Lung (tissue), 12 donors: Measurements from ENCODE around the gene SF3B2. TPM values are rescaled to one million over a fixed set of nuclear protein-coding genes. Genes with fewer than 3 reads are reported as not detected.
"Not testable (repeated sequence)": the region's sequence is repeated elsewhere in the genome, so short reads cannot be mapped to it uniquely, and the experiment has no call there.

Experiments used
- ATAC-seq: fragments of 200-7000 bp; cut with Tn5 transposase; one replicate; pipeline ENCODE4 v1.9.1; 2020; ENCODE audit warnings: moderate number of reproducible peaks; ENCODE audit not compliant: insufficient read depth, low FRiP score
- DNase-seq, 3 donors: peaks; one replicate each; pipeline ENCODE4 v3.0.0-alpha.2; 2013 to 2017
- H3K27ac ChIP-seq, 2 donors: one replicate each; pipeline ENCODE4 v1.5.1; 2013; ENCODE audit warnings: mild to moderate bottlenecking in 2 of 2, moderate library complexity in 2 of 2, control low read depth in 1 of 2, inconsistent platforms in 1 of 2, low read depth in 1 of 2, low read length in 1 of 2
- H3K27me3 ChIP-seq, 3 donors: one replicate each; pipeline ENCODE4 v1.5.1; 2013; ENCODE audit warnings: low read length in 2 of 3; ENCODE audit not compliant: control insufficient read depth in 3 of 3, insufficient read depth in 3 of 3
- H3K36me3 ChIP-seq, 4 donors: one replicate each; pipeline ENCODE4 v1.5.1; 2013; ENCODE audit warnings: low read length in 4 of 4, mild to moderate bottlenecking in 1 of 4, moderate library complexity in 1 of 4; ENCODE audit not compliant: control insufficient read depth in 4 of 4, insufficient read depth in 4 of 4
- H3K4me1 ChIP-seq, 5 donors: one replicate each; pipeline ENCODE4 v1.5.1; 2013; ENCODE audit warnings: low read length in 5 of 5, mild to moderate bottlenecking in 2 of 5, moderate library complexity in 1 of 5; ENCODE audit not compliant: control insufficient read depth in 5 of 5, insufficient read depth in 5 of 5
- H3K4me3 ChIP-seq: one replicate; pipeline ENCODE4 v1.5.1; 2013; ENCODE audit warnings: mild to moderate bottlenecking, control low read depth, moderate library complexity
- H3K9ac ChIP-seq, 2 donors: one replicate each; pipeline ENCODE4 v1.5.1; 2013; ENCODE audit warnings: low read length in 2 of 2, control low read depth in 1 of 2; ENCODE audit not compliant: insufficient read depth in 1 of 2
- H3K9me3 ChIP-seq, 4 donors: one replicate each; pipeline ENCODE4 v1.5.1; 2013; ENCODE audit warnings: low read length in 3 of 4, mild to moderate bottlenecking in 1 of 4, moderate library complexity in 1 of 4; ENCODE audit not compliant: control insufficient read depth in 4 of 4, insufficient read depth in 3 of 4
- WGBS, 2 donors: extraction: QIAGEN DNeasy Blood & Tissue Kit; methylation state at CpG; one replicate each; pipeline ENCODE4 v1.1.7; 2013; 5-methylcytosine and 5-hydroxymethylcytosine counted together
- polyA plus RNA-seq, 2 donors: library from polyadenylated mRNA; stranded (reverse); fragments of 200-250 nt; gene quantifications; one replicate each; pipeline ENCODE4 v1.2.1, GENCODE V29; 2013
- total RNA-seq, 2 donors: library from RNA; depleted of rRNA in 1 of 2; stranded (reverse); fragments of >200 nt in 1 of 2; gene quantifications; one replicate each; pipeline ENCODE4 v1.2.1, GENCODE V29; 2014 to 2021
- TF ChIP-seq, protein P1 (sequence below): IDR thresholded peaks from 2 replicates; pipeline ENCODE4 v1.5.1; 2012; ENCODE audit warnings: mild to moderate bottlenecking; ENCODE audit errors: control extremely low read depth, extremely low read depth
- donor health status: control.
- donor health status: control.
- donor health status: Bipolar disorder and iron deficiency.
- donor health status: healthy.
- donor health status: DM: yes; HTN: yes; CAD: no.

Gene SF3B2
- total and polyA plus RNA-seq, 4 donors, result 78.0 to 187 (median 134) TPM

DNA sequence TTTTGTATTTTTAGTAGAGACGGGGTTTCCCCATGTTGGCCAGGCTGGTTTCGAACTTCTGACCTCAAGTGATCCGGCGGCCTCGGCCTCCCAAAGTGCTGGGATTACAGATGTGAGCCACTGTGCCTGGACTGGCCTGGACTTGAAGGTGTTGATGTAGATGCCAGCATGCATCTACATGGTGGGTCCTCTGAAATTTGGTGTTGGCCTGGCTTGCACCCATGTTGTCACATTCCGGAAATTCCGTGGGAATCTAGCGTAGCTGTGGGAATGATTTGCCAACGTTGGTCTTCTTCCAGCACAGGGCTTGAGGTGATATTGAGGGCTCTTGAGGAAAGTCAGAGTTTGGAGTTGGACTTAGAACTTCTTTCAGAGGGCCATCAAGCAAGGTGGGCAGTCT, 24.4 kb downstream of the SF3B2 start:
- Histone ChIP-seq H3K4me3 (no peak overlapping the region), H3K27ac (no peak overlapping the region), H3K27me3 (no peaks in the 10 kb centered on the region), H3K9ac (no peak overlapping the region), H3K4me1 (peaks cover 0 to 11% (median under 1%) of the 10 kb centered on the region in 5 donors), H3K9me3 (no peaks in the 10 kb centered on the region), H3K36me3 (peaks cover 4 to 12% (median 9%) of the 10 kb centered on the region in 4 donors)
- DNase-seq, result no peak
- 82 to 88% methylated on average over 9 of the region's 9 CpGs for WGBS, 2 donors
- TF ChIP-seq, protein P1, sequence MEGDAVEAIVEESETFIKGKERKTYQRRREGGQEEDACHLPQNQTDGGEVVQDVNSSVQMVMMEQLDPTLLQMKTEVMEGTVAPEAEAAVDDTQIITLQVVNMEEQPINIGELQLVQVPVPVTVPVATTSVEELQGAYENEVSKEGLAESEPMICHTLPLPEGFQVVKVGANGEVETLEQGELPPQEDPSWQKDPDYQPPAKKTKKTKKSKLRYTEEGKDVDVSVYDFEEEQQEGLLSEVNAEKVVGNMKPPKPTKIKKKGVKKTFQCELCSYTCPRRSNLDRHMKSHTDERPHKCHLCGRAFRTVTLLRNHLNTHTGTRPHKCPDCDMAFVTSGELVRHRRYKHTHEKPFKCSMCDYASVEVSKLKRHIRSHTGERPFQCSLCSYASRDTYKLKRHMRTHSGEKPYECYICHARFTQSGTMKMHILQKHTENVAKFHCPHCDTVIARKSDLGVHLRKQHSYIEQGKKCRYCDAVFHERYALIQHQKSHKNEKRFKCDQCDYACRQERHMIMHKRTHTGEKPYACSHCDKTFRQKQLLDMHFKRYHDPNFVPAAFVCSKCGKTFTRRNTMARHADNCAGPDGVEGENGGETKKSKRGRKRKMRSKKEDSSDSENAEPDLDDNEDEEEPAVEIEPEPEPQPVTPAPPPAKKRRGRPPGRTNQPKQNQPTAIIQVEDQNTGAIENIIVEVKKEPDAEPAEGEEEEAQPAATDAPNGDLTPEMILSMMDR, result no peak
- ATAC-seq, result no peak

DNA sequence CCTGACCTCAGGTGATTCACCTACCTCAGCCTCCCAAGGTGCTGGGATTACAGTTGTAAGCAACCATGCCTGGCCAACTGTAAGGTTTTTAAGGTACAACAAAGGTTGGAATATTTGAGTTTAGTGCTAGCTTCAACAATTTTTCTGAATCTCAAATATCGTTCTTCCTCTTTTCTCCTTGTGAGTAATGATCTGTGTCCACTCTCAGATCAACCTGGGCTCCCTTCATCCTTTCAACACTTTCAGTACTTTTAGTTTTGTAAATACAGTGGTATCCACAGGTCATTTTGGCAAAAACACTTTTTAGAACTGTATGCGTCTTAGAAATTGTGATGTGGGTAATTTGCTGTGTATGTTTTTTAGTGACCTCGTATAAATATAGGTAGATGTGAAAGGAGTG, 25.8 kb downstream of the SF3B2 start:
- TF ChIP-seq, protein P1, result no peak
- WGBS, 2 donors, result 88 to 95% methylated on average over 3 of the region's 3 CpGs
- Histone ChIP-seq H3K27ac (no peak overlapping the region), H3K36me3 (peaks cover 4 to 12% (median 9%) of the 10 kb centered on the region in 4 donors), H3K4me3 (no peak overlapping the region), H3K27me3 (no peaks in the 10 kb centered on the region), H3K9ac (no peak overlapping the region), H3K9me3 (no peaks in the 10 kb centered on the region), H3K4me1 (peaks cover 0 to 11% (median 2%) of the 10 kb centered on the region in 5 donors)
- ATAC-seq (no peak), DNase-seq (no peak)

DNA sequence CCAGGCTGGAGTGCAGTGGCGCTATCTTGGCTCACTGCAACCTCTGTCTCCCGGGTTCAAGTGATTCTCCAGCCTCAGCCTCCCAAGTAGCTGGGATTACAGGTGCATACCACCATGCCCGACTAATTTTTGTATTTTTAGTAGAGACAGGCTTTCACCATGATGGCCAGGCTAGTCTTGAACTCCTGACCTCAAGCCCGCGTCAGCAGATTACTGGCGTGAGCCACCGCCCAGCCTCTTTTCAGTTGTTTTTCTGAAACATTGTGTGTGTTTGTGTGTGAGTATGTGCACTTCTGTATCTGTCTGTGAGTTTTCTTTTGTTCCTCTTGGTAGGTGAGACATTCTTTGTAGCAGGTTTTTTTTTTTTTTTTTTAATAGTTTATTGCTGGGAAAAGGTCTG, 26.8 kb downstream of the SF3B2 start:
- H3K4me1 ChIP-seq, result peaks cover 3 to 13% (median 10%) of the 10 kb centered on the region in 5 donors
- not testable (repeated sequence) for DNase-seq, ATAC-seq, H3K27me3 ChIP-seq, H3K9me3 ChIP-seq, H3K27ac ChIP-seq, H3K9ac ChIP-seq, H3K4me3 ChIP-seq
- H3K36me3 ChIP-seq, result peaks cover 4 to 12% (median 9%) of the 10 kb centered on the region in 4 donors
- 87 to 95% methylated on average over 7 of the region's 7 CpGs for WGBS, 2 donors

DNA sequence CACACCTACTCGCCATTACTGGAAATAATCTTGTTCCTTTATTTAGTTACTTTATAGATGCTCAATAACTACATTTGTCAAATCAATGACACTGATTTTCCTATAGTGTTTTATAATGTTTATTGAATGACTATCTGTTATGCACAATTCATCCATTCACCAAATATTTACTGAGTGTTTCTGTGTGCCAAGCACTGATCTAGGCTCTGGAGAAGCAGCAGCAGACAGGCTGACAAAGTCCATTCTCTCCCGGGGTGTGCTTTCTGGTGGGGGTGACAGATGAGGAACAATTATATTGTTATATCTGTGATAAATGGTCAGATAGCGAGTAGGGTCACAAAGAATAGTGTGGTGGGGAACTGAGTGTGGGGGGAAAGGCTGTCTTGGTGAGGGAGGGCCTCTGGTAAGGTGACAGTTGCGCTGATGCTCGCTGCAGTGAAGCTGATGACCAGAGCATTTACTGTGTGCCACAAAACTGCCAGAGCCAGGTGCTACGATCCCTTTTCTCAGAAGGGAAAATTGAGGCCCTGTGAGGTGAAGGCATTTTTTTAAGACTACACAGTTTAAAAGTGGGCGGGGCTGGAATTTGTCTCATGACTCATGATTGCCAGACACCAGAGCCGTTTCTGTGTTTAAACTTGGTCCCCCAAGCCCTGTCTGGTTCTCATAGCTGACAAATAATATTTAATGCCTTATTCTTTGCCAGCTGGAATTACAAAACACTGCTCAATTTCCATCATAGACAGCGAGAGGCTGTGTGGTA, 28.1 kb downstream of the SF3B2 start:
- 69 to 74% methylated on average over 9 of the region's 9 CpGs for WGBS, 2 donors
- Histone ChIP-seq H3K27ac (peak overlapping the region in 1 of 2 donors; percentile 64), H3K4me3 (no peak overlapping the region), H3K27me3 (no peaks in the 10 kb centered on the region), H3K9me3 (no peaks in the 10 kb centered on the region), H3K36me3 (peaks cover 0 to 6% (median 5%) of the 10 kb centered on the region in 4 donors), H3K4me1 (peaks cover 3 to 17% (median 16%) of the 10 kb centered on the region in 5 donors), H3K9ac (no peak overlapping the region)
- TF ChIP-seq, protein P1, result no peak
- ATAC-seq (peak; percentile 39), DNase-seq (no peak)
